Cardiac muscle cell (in vitro differentiated cells and primary cell): ENCODE results near the gene PBX4. TPM values are rescaled to one million over a fixed set of nuclear protein-coding genes. Genes with fewer than 3 reads are reported as not detected.
A peak's percentile ranks its signal among the peaks of the same experiment; 100 is the strongest.

Source experiments
- DNase-seq, 2 donors: peaks; one replicate each; pipeline versions ENCODE4 v3.0.0 to v3.0.0-alpha.2; 2010 to 2017; ENCODE audit warnings: low read depth in 1 of 2, low spot score in 1 of 2
- H3K27ac ChIP-seq: fragments of 200-600 bp; sonication (generic); 2 replicates; pipeline ENCODE4 v1.5.1; 2016
- H3K27me3 ChIP-seq: fragments of 200-600 bp; sonication (generic); 2 replicates; pipeline ENCODE4 v1.6.0; 2016; ENCODE audit warnings: control low read depth
- H3K36me3 ChIP-seq: fragments of 200-600 bp; sonication (generic); 2 replicates; pipeline ENCODE4 v1.5.1; 2016; ENCODE audit warnings: control low read depth
- H3K4me1 ChIP-seq: fragments of 200-600 bp; sonication (generic); 2 replicates; pipeline ENCODE4 v1.8.1; 2017; ENCODE audit warnings: low read depth, mild to moderate bottlenecking, mixed run types
- H3K4me3 ChIP-seq: fragments of 200-600 bp; sonication (generic); 2 replicates; pipeline ENCODE4 v1.5.1; 2016; ENCODE audit warnings: mild to moderate bottlenecking
- H3K9me3 ChIP-seq: fragments of 200-600 bp; sonication (generic); 2 replicates; pipeline ENCODE4 v1.5.1; 2017; ENCODE audit warnings: low read depth, mild to moderate bottlenecking, control low read depth
- polyA plus RNA-seq: library from polyadenylated mRNA; unstranded; fragments of >200 nt; fragmentation: Nextera tagmentation; extraction: Ambion mirVana; gene quantifications from 2 replicates; pipeline ENCODE4 v1.2.1, GENCODE V29; 2016
- total RNA-seq: library from RNA; depleted of rRNA; stranded (reverse); fragments of >200 nt; gene quantifications from 2 replicates; pipeline ENCODE4 v1.2.3, GENCODE V29; 2016
- TF ChIP-seq, protein P1 (sequence below): IDR thresholded peaks from 2 replicates; pipeline ENCODE4 v1.5.1; 2012; ENCODE audit warnings: low read depth, mild to moderate bottlenecking, low read length

Gene PBX4
- total and polyA plus RNA-seq, 2 experiments from 2014 or later: 10.9 to 11.8 TPM

DNA sequence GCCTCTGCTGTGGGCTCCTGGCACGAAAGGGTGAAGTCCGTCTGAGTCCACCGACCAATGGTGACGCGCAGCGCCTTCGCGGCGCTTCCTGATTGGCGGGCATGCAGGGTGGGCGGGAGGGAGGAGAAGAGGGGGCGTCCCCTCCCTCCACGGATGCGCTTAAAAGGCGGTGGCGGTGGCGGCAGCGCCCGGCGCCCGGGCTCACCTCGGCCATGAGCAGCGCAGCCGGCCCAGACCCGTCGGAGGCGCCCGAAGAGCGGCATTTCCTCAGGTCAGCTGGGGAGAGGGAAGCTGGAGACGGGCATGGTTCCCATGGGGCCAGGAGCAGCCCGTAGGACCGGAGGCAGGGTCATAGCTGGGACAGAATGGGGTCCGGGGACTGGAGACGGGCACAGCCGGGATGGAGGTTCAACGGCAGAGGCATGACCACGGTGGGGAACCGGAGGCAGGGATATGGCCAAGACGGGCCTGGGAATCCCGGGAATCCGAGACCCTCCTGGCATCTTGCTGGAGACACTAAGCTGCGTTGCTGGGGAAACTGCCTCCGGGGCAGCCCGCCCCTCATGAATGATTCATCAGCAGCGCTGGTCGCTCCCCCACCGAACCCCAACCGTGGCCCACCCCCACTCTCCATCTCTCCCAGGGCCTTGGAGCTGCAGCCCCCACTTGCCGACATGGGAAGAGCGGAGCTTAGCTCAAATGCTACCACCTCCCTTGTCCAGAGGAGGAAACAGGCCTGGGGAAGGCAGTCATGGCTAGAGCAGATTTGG lies 89.6 kb downstream of the PBX4 start, which contains the start of gene YJEFN3:
Gene YJEFN3, plus strand, starts transcription at position 191 of the 770 bp plus-strand sequence. Its CDS starts 22 bp downstream, at position 213.
- TF ChIP-seq, protein P1, sequence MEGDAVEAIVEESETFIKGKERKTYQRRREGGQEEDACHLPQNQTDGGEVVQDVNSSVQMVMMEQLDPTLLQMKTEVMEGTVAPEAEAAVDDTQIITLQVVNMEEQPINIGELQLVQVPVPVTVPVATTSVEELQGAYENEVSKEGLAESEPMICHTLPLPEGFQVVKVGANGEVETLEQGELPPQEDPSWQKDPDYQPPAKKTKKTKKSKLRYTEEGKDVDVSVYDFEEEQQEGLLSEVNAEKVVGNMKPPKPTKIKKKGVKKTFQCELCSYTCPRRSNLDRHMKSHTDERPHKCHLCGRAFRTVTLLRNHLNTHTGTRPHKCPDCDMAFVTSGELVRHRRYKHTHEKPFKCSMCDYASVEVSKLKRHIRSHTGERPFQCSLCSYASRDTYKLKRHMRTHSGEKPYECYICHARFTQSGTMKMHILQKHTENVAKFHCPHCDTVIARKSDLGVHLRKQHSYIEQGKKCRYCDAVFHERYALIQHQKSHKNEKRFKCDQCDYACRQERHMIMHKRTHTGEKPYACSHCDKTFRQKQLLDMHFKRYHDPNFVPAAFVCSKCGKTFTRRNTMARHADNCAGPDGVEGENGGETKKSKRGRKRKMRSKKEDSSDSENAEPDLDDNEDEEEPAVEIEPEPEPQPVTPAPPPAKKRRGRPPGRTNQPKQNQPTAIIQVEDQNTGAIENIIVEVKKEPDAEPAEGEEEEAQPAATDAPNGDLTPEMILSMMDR: no peak
- Histone ChIP-seq H3K4me1 (peaks cover 11% of the 10 kb centered on the region), H3K9me3 (no peaks in the 10 kb centered on the region), H3K27me3 (no peaks in the 10 kb centered on the region), H3K4me3 (no peak within 1 kb of the TSS), H3K36me3 (peaks cover 3% of the 10 kb centered on the region), H3K27ac (no peak within 1 kb of the TSS)
- DNase-seq: peak in 1 of 2 donors; percentile 58

DNA sequence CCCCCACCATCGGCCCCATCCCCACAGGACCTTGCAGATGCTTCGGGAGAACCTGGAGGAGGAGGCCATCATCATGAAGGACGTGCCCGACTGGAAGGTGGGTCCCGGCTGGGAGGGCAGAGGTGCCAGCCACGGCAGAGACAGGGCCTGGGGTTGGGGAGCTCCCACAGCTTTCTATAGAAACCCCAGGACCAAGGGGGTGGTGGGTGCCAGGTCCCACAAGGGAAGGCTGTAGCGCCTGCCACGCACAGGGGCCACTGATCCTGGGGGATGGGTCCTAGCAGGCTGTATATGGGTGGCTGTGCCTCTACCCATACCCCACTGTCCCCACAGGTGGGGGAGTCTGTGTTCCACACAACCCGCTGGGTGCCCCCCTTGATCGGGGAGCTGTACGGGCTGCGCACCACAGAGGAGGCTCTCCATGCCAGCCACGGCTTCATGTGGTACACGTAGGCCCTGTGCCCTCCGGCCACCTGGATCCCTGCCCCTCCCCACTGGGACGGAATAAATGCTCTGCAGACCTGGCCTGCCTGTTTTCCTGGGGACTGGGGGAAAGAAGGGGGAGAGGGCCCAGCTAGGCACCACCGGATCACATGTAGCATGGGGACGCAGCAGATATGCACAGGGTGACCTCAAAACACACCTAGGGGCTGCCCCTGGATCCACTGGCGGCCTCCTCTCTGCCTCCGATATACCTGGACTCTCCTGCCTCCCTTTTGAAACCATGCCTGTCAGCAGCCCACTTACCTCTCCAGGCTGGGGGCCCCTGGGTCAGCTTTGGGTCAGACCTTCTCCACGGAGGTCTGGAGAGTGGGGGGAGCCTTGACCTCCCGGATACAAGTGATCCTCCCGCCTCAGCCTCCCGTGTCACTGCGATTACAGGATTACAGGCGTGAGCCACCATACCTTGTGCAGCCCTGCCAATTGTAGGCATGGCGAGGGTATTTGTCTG lies 90.5 kb downstream of the PBX4 start:
- TF ChIP-seq, protein P1: no peak
- Histone ChIP-seq H3K27me3 (no peaks in the 10 kb centered on the region), H3K36me3 (peaks cover 3% of the 10 kb centered on the region), H3K9me3 (no peaks in the 10 kb centered on the region), H3K4me1 (peaks cover 11% of the 10 kb centered on the region), H3K27ac (no peak overlapping the region), H3K4me3 (no peak overlapping the region)
- DNase-seq: no peak

DNA sequence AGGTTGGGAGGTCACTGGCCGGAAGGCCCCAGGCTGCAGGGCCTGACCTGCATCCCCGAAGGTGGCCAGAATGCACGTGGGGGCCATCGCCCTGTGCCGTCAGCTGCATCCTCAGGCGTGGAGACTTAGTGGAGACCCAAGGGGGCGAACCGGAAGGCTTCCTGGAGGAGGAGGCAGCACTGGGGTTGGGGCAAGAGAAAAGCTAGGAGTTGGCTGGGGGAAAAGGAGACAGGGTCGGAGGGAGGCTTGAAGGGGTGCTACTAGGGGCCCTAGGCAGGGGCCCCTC lies 91.2 kb downstream of the PBX4 start:
- no peak overlapping the region for H3K27ac ChIP-seq
- no peak overlapping the region for H3K4me3 ChIP-seq
- peaks cover 3% of the 10 kb centered on the region for H3K36me3 ChIP-seq
- H3K9me3 ChIP-seq: no peaks in the 10 kb centered on the region
- H3K4me1 ChIP-seq: peaks cover 11% of the 10 kb centered on the region
- no peak for DNase-seq
- H3K27me3 ChIP-seq: no peaks in the 10 kb centered on the region
- TF ChIP-seq, protein P1: no peak

DNA sequence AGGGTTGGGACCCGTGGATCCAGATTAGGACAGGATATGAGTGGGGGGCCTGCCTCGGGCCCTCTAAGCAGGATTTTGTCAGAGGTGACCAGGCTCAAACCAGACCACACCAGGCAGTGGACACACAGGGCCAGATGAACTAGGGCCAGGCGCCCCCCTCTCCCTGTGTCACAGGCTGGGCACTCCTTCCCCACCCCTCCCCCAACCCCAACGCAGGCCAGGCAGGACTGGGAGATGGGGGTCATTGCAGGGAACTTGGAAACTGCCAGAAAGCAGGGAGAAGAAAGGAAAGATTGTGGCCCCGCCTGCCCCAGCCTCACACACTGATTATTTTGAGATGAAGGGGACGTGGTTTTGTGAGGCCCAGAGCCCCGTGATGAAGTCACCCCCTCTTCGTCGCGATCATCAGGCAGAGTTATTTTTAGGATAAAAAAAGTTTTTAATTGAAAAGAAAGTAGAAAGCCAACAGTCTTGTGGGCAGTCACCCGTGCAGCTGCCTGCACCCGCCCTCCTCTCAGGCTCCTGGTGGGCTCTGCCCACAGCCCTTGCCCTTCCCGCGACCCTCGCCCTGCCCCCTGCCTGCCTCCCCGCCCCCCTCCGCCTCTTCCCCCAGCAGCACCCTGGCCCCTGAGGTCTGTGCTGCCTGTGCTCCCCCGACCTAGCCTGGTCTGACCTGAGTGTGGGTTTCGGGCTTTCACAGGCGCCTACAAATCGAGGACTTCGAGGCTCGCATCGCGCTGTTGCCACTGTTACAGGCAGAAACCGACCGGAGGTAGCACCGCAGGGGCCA lies 91.7 kb downstream of the PBX4 start:
- no peak for DNase-seq
- TF ChIP-seq, protein P1: no peak
- peak overlapping the region; percentile 60 for H3K27ac ChIP-seq
- peaks cover 11% of the 10 kb centered on the region for H3K4me1 ChIP-seq
- H3K4me3 ChIP-seq: no peak overlapping the region
- H3K9me3 ChIP-seq: no peaks in the 10 kb centered on the region
- no peaks in the 10 kb centered on the region for H3K27me3 ChIP-seq
- peaks cover 3% of the 10 kb centered on the region for H3K36me3 ChIP-seq
